GM20431 (cell line): ENCODE data around the gene PPP2R2C.

Source experiments
- in situ Hi-C: fragments of 300-500 bp; cut with MseI, MboI; formaldehyde crosslinking; loops from one replicate; pipeline ENCODE4 v1.15.0; 2020; ENCODE audit warnings: low sequenced_read_pairs; ENCODE audit not compliant: unreplicated experiment

Gene PPP2R2C

GRCh38 chr4:6372649-6373525 lies 99.5 kb downstream of the PPP2R2C start:
- in situ Hi-C loops, result no loop called here

DNA sequence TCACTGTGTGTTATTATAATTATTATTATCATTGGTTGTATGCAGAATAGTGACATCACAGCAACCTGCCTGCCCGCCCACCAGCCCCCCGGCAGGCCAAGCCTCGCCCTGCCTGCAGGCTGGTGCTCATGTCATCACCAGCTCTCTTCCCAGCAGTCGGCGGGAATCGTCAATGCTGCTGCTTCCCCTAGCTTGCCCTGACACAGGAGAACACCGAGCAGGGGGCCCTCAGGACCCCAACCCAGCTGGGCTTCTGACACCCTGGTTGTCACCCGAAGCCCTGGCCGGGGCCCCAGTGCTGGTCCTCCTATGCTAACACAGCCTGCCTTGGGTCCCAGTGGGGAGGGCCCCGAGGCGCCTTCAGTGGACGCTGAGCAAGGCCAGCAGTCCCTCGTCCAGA lies 100.6 kb downstream of the PPP2R2C start:
- in situ Hi-C loops, result no loop called here

GRCh38 chr4:6371271-6371670 lies 101.1 kb downstream of the PPP2R2C start:
- in situ Hi-C loops, result no loop called here

DNA sequence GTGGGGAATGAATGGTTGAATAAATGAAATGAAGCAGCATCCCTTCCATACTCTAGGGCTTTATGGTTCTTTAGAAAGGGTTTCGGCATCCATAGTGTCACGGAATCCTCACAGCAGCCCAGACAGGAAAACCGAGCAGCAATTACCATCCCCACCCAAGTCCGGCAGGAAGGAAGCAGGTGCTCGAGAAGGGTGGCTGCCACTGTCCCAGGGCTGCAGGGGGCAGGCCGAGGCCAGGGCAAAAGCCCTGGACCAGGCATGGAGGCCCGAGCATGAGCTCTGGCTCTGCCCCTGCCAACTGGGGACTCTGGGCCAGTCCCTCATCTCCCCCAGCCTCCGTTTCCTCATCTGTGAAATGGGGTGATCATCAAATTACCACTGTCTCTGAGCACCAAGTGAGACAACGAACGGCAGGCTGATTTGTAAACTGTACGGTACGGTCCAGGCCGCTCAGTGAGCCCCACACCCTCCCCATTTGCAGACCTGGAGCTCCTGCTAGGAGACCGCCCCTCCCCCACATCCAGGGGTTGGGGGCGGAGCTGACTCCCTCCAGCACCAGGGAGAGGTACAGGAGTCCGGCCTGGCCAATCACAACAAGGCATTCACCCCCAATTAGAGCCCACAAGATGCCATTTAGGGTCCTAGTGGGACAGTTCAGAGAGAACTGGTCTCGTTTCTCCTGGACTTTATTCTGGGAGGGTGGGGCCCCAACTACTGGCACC lies 102.3 kb downstream of the PPP2R2C start:
- in situ Hi-C loops, result no loop called here

GRCh38 chr4:6369511-6369910 lies 102.9 kb downstream of the PPP2R2C start:
- in situ Hi-C loops, result no loop called here

DNA sequence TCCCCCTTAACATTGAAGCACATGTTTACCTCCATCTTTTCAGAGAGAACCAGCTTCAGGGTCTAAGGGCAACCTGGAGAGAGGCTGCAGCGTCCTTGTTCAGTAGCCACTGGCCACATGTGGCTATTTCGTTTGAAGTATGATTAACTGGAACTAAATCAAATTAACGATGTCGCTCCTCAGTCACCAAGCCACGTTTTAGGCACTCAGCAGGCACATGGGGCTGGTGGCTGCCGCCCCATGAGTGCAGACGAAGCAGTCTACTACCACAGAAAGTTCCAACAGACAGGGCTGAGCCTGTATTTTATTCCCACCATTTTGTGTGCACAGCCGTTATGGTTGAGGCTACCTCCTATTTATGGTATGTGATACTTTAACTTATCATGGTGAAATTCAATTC lies 103.4 kb downstream of the PPP2R2C start:
- in situ Hi-C loops, result no loop called here

DNA sequence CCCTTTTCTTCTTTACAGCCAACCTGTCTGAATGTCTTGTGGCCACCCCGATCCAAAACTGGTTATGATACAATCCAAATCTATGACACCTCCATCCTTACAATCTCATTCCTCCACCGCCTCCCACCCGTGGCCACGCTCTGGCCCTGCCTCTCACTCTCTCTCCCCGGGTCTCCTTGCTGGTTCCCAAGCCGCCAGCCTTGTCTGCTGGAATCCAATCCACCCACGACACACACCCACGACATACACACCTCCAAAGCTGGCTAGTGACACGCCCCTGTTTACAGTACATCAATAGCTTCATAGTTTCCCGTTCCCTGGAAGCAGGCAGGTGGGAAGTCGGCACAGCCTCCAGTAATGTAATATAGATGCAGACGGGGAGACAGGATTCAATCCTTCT lies 103.8 kb downstream of the PPP2R2C start:
- in situ Hi-C loops, result no loop called here

- in situ Hi-C loops, result no loop called here
These were observed 104.3 kb downstream of the PPP2R2C start for GRCh38 chr4:6368096-6368495.

DNA sequence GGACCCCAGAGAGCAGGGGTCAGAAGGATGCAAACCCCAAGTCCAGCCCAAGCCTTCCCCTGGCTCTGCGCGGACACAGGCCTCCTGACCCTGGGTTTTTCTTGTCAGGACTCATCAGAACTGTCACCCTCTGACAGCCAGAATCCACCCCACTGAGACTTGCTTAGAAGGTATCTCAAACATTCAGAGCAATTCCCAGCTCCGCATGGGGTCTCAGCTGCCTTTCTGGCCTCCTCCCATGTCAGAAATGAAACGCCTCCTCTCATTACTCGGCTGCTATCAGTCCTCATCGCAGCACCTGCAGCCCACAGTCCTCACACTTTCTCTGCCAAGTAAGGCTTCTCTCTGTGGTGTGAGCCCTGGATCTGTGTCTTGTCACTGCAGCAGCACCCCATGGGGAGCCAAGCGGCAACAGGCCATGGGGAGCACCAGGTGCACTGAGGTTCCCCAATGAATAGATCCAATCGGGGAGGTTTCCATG lies 105.0 kb downstream of the PPP2R2C start:
- in situ Hi-C loops, result no loop called here

- in situ Hi-C loops, result no loop called here
These were observed 105.8 kb downstream of the PPP2R2C start for GRCh38 chr4:6366581-6366980.

- in situ Hi-C loops, result no loop called here
These were observed 106.8 kb downstream of the PPP2R2C start for GRCh38 chr4:6365545-6366086.

DNA sequence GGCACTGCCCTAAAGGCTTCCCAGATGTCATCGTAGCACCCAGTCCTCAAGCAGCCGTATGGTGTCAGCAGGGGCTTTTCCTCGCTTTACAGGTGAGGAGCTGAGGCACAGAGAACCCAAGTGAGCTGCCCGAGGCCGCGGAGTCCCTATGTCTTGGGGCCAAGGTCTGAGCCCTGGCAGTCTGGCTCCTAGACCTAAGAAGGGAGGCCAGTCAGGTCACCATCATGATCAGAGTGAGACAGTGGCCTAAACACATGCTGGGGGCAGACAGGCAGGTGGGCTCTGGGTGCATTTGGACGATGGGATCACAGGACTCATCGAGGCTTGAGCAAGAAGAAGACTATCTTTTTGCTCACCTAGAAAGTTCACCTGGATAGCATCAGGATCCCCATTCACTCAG lies 107.8 kb downstream of the PPP2R2C start:
- in situ Hi-C loops, result no loop called here

- in situ Hi-C loops, result no loop called here
These were observed 108.3 kb downstream of the PPP2R2C start for GRCh38 chr4:6364146-6364545.

DNA sequence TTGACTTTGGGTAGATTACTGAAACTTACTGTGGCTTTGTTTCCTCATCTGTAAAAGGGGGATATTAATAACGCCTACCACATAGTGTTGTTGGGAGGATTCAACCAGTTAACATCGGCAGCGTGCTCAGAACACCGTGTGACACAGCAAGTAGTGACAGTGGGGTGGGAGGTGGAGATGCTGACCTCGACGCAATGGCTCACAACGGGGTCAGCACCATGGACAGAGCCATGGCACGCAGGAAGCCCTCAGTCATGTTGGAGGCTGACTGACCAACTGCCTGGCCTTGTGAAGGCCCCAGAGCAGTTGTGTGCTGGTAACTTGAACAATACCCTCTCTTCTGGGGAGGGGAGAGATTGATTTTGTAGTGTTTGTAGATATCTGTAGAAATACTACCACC lies 109.5 kb downstream of the PPP2R2C start:
- in situ Hi-C loops, result no loop called here

GRCh38 chr4:6362243-6362885 lies 110.0 kb downstream of the PPP2R2C start:
- in situ Hi-C loops, result no loop called here

GRCh38 chr4:6361076-6361784 lies 111.2 kb downstream of the PPP2R2C start:
- in situ Hi-C loops, result no loop called here

DNA sequence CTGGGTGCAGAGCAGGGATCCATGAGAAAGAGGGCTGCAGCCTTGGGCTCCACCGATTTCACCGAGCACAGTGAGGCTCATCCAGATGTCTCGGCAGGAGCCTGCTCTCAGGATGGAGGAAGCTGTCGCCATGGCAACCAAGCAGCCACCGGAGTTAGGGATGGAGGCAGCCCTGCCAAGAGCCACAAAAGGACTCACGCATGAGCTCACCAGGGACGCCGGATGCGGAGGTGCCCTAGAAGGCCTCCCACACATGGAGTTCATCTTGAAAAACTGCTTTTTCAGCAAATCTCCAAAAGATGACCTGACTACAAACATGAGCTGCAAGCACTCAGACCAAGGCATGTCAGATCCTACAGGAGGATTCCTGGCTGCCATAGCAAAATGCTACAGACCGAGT lies 112.0 kb downstream of the PPP2R2C start:
- in situ Hi-C loops, result no loop called here

DNA sequence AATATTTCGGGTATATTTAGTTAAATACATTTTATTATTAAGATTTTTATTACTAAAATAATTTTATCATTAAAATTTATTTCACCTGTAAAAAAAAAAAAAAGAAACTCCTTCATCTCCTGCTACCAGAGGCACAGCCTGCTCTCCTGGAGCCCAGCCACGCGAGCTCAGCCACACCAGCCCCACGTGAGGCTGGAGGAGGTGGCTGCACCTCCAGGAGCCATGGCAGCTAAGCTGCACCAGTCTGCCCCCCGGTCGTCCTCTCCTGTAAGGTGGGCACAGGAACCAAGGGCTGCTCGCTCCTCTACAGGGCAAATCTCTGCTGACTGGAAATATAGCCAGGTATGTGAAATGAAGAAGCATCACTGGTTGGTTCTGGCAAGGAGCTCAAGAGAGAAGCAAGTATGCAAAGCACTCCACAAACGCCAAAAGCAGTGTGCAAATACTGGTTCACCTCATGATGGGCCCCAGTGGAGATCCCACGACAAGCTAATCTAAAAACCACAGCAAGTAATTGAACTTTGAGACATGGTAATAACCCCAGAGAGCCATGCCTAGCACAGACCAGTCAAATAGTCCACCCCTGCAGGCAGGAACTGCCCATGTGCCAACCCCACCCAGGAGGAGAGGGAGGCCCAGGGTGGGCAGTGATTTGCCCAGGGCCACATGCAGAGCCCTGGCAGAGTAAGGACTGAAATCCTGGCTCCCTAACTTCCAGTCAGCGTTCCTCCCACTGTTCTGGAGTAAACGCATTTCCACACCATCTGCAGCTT lies 112.7 kb downstream of the PPP2R2C start:
- in situ Hi-C loops, result no loop called here

DNA sequence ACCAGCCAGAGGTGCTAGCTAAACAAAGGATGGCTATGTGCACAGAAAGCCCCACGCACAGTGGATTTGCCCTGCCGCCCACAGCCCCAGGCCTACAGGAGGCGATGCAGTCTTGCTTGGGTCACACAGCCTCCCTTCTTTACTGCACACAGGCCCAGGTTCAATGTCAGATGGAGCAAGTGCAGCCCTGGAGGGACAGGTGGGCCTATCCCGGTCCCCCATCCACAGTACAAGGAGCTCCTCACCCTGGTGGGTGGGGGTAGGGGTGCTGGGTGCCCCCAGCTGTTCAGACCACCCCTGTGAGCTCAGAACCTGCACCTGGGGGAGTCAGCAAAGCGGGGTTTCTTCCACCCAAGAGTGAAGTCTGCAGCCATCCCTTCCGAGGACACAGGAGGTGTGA lies 114.9 kb downstream of the PPP2R2C start:
- in situ Hi-C loops, result no loop called here
